Gastrocnemius medialis (tissue), 4 donors: ENCODE data around the gene SOWAHD. TPM values are rescaled to one million over a fixed set of nuclear protein-coding genes. Genes with fewer than 3 reads are reported as not detected.

Experiments
- ATAC-seq, 2 donors: fragments of 150-250 bp; one replicate each; pipeline ENCODE4 v1.9.1; 2016
- DNase-seq, 2 donors: peaks; one replicate each; pipeline ENCODE4 v3.0.0-alpha.2; 2019
- H3K27ac ChIP-seq, 4 donors: fragments of 200-600 bp; sonication (generic); 1 replicate in 1 of 4; 2 replicates in 3 of 4; pipeline ENCODE4 v1.5.1; 2016 to 2018; ENCODE audit warnings: mild to moderate bottlenecking in 2 of 4, moderate library complexity in 1 of 4
- H3K27me3 ChIP-seq, 3 donors: fragments of 200-600 bp; sonication (generic) in 2 of 3; 1 replicate in 1 of 3; 2 replicates in 2 of 3; pipeline versions ENCODE4 v1.5.1 to v1.6.0; 2016 to 2019; ENCODE audit warnings: mild to moderate bottlenecking in 1 of 3, moderate library complexity in 1 of 3
- H3K36me3 ChIP-seq, 2 donors: fragments of 200-600 bp; sonication (generic) in 1 of 2; one replicate each; pipeline ENCODE4 v1.5.1; 2017 to 2018
- H3K4me1 ChIP-seq, 2 donors: fragments of 200-600 bp; sonication (generic) in 1 of 2; one replicate each; pipeline ENCODE4 v1.5.1; 2016 to 2017; ENCODE audit warnings: mild to moderate bottlenecking in 2 of 2
- H3K4me3 ChIP-seq, 4 donors: fragments of 200-600 bp; sonication (generic) in 3 of 4; 1 replicate in 1 of 4; 2 replicates in 3 of 4; pipeline ENCODE4 v1.5.1; 2016 to 2019; ENCODE audit warnings: mild to moderate bottlenecking in 2 of 4
- H3K9me3 ChIP-seq, 3 donors: fragments of 200-600 bp; sonication (generic) in 2 of 3; 1 replicate in 1 of 3; 2 replicates in 2 of 3; pipeline ENCODE4 v1.5.1; 2016 to 2019
- POLR2A ChIP-seq, 2 donors: fragments of 450-650 bp; IDR thresholded peaks; one replicate each; pipeline ENCODE4 v1.6.1; 2017; ENCODE audit warnings: antibody characterized with exemption in 2 of 2, mild to moderate bottlenecking in 2 of 2, moderate library complexity in 2 of 2
- in situ Hi-C, 4 donors: fragments of 200-750 bp; cut with MboI; loops; one replicate each; pipeline versions ENCODE4 v1.15.0 to v1.8.0; 2017; ENCODE audit warnings: low sequenced_read_pairs in 4 of 4
- intact Hi-C: fragments of 100-400 bp; cut with DNase I; formaldehyde crosslinking; loops from one replicate; pipeline ENCODE4 v1.15.1; 2023; ENCODE audit warnings: low total_unique reads
- total RNA-seq, 4 donors: library from RNA; depleted of rRNA; stranded (reverse); fragments of >200 nt; gene quantifications; one replicate each; pipeline versions ENCODE4 v1.1.0 to v1.2.3, GENCODE V29; 2016
- TF ChIP-seq, protein P1 (sequence below), 5 experiments: fragments of 450-650 bp in 3 of 5; fragments of 200-600 bp in 2 of 5; sonication (generic) in 2 of 5; IDR thresholded peaks in 4 of 5; conservative IDR thresholded peaks in 1 of 5; 1 replicate in 4 of 5; 2 replicates in 1 of 5; pipeline ENCODE4 v1.5.1; 2016 to 2019; ENCODE audit warnings: antibody characterized with exemption in 5 of 5, mild to moderate bottlenecking in 3 of 5, moderate library complexity in 3 of 5

Gene SOWAHD
- total RNA-seq, 4 donors from 2014 or later: 0.76 TPM; not detected in 3

DNA sequence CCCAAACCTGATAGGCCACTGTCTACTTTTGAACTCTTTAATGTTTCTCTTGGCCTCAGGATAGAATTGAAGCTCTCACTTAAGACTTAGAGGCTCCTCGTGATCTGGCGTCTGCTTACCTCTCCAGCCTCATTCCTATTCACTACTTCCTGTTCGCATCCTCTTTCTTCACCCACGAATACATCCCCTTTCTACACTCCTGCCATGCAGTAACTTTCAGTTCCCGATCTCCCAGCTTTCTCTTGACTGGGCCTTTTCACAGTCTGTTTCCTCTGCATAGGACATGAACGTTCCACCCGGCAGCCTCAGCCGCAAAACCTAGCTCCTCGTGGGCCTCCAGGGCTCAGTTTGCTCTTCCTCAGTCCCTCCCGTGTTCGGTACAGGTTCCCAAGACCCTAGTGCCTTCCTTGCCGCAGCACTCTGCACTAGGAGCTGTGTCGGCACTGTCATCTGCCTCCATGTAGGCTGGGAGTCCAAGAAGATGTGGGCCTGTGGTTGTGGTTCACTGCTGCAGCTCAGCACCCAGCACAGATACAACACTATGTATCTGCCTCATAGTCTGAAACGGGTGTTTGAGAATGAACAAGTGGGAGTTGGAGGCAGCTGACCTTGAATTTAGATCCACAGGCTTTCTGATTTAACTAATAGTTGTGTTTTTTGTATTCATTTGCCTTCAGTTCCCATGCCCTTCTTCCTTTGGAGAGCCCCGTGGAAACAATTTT, 17.3 kb downstream of the SOWAHD start:
- in situ Hi-C loops: no loop called here
- Histone ChIP-seq H3K27me3 (no peaks in the 10 kb centered on the region), H3K36me3 (no peaks in the 10 kb centered on the region), H3K27ac (no peak overlapping the region), H3K9me3 (no peaks in the 10 kb centered on the region), H3K4me3 (no peak overlapping the region), H3K4me1 (no peaks in the 10 kb centered on the region)
- TF ChIP-seq POLR2A (IDR thresholded peaks at IDR 0.05): no peak
- TF ChIP-seq, protein P1, sequence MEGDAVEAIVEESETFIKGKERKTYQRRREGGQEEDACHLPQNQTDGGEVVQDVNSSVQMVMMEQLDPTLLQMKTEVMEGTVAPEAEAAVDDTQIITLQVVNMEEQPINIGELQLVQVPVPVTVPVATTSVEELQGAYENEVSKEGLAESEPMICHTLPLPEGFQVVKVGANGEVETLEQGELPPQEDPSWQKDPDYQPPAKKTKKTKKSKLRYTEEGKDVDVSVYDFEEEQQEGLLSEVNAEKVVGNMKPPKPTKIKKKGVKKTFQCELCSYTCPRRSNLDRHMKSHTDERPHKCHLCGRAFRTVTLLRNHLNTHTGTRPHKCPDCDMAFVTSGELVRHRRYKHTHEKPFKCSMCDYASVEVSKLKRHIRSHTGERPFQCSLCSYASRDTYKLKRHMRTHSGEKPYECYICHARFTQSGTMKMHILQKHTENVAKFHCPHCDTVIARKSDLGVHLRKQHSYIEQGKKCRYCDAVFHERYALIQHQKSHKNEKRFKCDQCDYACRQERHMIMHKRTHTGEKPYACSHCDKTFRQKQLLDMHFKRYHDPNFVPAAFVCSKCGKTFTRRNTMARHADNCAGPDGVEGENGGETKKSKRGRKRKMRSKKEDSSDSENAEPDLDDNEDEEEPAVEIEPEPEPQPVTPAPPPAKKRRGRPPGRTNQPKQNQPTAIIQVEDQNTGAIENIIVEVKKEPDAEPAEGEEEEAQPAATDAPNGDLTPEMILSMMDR (IDR thresholded peaks at IDR 0.05 in 4 of 5, conservative IDR thresholded peaks at IDR 0.05 in 1 of 5): no peak
- intact Hi-C loops: no loop called here
- ATAC-seq (no peak), DNase-seq (no peak)

DNA sequence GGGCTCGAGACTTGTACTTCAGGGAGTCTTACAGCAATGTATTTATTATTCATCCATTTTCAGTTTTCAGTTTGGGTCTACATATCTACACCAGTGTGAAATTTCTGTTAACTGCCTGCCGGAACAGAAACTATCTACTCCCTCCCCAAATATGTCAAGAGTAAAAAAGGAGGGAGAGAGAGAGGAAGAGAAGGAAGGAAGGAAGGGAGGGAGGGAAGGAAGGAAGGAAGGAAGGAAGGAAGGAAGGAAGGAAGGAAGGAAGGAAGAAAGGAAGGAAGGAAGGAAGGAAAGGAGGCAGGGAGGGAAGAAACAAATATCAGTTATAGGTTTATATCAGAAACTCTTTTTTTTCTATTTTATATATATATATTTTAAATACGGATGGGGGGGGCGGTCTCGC, 20.4 kb downstream of the SOWAHD start:
- H3K4me3 ChIP-seq: no peak overlapping the region
- in situ Hi-C loops (no loop called here), intact Hi-C loops (no loop called here)
- H3K36me3 ChIP-seq: peaks cover 0 to 11% of the 10 kb centered on the region in 2 donors
- no peak for TF ChIP-seq POLR2A (IDR thresholded peaks at IDR 0.05)
- TF ChIP-seq, protein P1 (IDR thresholded peaks at IDR 0.05 in 4 of 5, conservative IDR thresholded peaks at IDR 0.05 in 1 of 5): no peak
- no peak overlapping the region for H3K27ac ChIP-seq
- no peaks in the 10 kb centered on the region for H3K27me3 ChIP-seq
- H3K4me1 ChIP-seq: no peaks in the 10 kb centered on the region
- no peaks in the 10 kb centered on the region for H3K9me3 ChIP-seq
- ATAC-seq: no peak
- DNase-seq: no peak

DNA sequence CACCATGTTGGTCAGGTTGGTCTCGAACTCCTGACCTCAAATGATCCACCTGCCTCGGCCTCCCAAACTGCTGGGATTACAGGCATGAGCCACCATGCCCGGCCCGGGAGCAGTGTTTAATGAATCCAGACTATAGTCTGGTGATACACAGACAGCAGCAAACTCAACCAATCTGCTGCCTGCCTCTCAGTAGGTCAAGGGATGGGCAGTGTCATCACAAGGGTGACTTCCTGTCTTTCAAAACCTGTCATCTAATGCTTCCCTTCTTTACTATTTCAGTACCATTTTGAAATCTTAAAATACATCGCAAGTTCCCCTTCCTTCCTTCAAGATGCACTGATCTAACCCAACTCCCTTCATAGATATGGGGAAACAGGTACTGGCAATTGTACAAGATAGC, 24.6 kb downstream of the SOWAHD start:
- Histone ChIP-seq H3K4me3 (no peak overlapping the region), H3K4me1 (peaks cover 0 to 12% of the 10 kb centered on the region in 2 donors), H3K9me3 (no peaks in the 10 kb centered on the region), H3K27ac (no peak overlapping the region), H3K36me3 (peaks cover 0 to 27% of the 10 kb centered on the region in 2 donors), H3K27me3 (no peaks in the 10 kb centered on the region)
- intact Hi-C loops (no loop called here), in situ Hi-C loops (no loop called here)
- DNase-seq: no peak
- TF ChIP-seq, protein P1 (IDR thresholded peaks at IDR 0.05 in 4 of 5, conservative IDR thresholded peaks at IDR 0.05 in 1 of 5): no peak
- no peak for TF ChIP-seq POLR2A (IDR thresholded peaks at IDR 0.05)
- no peak for ATAC-seq

DNA sequence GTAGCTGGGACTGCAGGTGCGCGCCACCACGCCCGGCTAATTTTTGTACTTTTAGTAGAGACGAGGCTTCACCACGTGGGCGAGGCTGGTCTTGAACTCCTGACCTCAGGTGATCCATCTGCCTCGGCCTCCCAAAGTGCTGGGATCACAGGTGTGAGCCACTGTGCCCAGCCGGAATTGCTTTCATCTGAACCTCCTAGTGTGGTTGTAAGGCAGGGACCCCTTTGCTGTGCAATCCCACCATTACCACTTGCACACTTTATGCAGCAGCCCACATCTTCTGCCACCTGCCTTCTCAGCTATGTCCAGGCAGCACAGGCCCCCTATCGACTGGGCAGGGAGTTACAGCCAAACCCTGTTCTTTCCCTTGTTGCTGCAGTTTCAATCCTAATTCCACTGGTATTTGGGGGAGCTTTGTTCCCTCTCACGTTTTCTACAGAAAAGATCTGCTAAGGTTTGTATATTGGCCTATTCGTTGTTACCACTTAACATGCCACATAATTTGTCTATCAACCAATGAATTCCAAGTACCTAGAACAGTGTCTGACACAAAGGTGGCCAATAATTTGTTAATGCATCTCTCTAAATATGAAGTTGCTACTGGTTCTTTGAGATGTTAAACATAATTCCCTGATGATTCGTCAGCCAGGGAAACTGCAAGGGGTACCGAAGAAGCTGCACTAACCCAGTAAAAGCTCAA, 26.5 kb downstream of the SOWAHD start:
- no peak for DNase-seq
- no peak for TF ChIP-seq POLR2A (IDR thresholded peaks at IDR 0.05)
- TF ChIP-seq, protein P1 (IDR thresholded peaks at IDR 0.05 in 4 of 5, conservative IDR thresholded peaks at IDR 0.05 in 1 of 5): no peak
- H3K27me3 ChIP-seq: no peaks in the 10 kb centered on the region
- H3K36me3 ChIP-seq: peaks cover 0 to 36% of the 10 kb centered on the region in 2 donors
- H3K9me3 ChIP-seq: no peaks in the 10 kb centered on the region
- intact Hi-C loops (no loop called here), in situ Hi-C loops (no loop called here)
- H3K27ac ChIP-seq: no peak overlapping the region
- no peak for ATAC-seq
- H3K4me1 ChIP-seq: peaks cover 4 to 21% of the 10 kb centered on the region in 2 donors
- H3K4me3 ChIP-seq: no peak overlapping the region
